Stimulated activated CD8-positive, alpha-beta memory T cell treated with anti-CD3 and anti-CD28 coated beads, Interleukin-12 subunit alpha, Interleukin-12 subunit beta, amount 100 ng/mL, for 4 hours (primary cell): ENCODE data around the gene CTNND2.

Experiments
- DNase-seq: peaks from one replicate; pipeline ENCODE4 v3.0.0-alpha.2; 2020; ENCODE audit warnings: low read depth

The CTNND2 gene

GRCh38 chr5:11251247-11251646 lies 653.0 kb downstream of the CTNND2 start:
- DNase-seq, result no peak

DNA sequence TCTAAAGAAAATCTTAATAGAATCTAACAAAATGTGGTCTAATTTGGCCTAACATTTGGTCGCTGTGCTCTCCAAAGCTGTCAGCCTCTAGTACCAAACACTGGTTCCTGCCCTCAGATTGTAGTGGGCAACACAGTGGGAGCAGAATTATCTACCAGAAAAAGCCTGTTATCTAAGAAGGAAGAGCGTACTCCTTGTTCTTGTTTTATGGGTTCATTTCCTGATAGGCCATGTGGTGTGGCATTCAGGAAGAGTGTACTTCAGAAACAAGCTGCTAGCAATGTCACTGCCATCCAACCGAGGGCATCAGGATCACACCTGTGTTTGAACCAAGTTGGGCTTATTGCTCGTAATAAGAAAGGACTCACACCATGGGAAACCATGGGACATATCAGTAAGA lies 655.3 kb downstream of the CTNND2 start:
- no peak for DNase-seq

DNA sequence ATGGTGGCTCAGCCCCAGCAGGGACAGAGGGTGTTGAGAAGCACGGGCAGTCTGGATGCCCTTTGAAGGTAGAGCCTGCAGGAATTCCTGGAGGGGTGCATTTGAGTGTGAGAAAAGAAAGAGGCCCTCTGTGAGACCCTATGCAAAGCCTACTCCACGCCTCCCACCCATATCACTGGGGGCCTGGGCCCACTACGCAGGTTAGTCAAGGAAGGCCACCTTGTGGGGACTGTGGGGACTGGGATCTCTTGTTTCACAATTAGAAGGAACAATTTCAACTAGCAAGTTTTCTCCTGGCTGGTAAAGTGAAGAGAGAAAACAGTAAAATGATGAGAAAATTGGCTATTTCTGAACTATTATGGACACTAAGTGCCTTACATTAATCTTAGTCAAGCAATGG lies 657.0 kb downstream of the CTNND2 start:
- no peak for DNase-seq

- DNase-seq, result no peak
Observed at GRCh38 chr5:11240293-11241190, 663.7 kb downstream of the CTNND2 start.

DNA sequence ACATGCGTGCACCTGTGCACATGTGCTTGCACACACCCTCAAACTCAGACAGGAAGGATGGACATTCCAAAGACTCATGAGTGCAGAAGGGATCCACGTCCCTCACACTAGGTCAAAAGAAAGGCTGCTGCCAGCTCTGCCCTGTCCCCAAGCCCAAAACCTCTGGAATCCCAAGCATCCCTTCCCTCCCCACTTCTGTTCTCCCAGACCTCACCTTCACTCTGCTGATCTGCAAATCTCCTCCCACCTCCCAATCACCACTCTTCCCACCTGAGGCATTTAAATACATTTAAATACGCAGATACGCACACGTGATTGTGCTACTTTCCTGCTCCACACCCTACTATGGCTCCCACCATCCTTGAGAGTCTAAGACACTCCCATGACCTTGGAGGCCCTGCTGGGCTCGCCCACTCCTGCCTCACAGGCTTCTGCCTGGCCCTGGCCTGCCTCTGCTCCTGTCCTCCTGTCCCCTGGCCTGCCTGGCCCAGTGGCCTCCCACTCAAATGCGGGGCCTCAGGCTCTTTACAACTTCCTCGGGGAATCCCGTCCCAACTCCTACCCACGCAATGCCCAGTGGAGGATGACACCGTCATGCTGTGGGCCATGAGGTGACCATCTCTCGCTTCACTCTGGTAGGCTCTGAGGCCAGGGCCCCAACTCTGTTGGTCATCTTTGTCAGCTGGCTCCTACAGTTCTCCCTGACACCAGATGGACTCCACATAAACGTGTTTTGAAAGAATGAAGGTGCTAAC lies 664.8 kb downstream of the CTNND2 start:
- DNase-seq, result no peak

GRCh38 chr5:11234501-11234911 lies 669.7 kb downstream of the CTNND2 start:
- DNase-seq, result no peak

GRCh38 chr5:11230890-11231289 lies 673.4 kb downstream of the CTNND2 start:
- no peak for DNase-seq

DNA sequence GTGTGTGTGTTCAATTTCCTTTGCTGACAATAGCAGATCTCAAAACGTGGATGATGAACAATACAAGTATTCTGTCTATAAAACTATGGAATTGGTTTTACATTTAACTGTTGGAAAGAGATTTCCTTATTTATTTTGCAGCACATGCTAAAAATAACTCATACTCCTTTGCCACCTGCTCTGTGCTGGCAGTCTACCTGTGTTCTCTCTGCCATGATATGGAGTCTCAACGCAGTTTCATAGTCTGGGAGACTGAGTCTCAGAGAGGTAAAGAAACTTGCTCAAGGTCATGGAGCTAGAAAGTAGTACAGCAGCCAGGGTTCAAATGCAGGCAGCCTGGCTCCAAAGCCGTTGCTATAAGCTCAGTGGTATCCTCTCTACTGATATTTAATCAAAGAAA lies 677.2 kb downstream of the CTNND2 start:
- DNase-seq, result no peak

DNA sequence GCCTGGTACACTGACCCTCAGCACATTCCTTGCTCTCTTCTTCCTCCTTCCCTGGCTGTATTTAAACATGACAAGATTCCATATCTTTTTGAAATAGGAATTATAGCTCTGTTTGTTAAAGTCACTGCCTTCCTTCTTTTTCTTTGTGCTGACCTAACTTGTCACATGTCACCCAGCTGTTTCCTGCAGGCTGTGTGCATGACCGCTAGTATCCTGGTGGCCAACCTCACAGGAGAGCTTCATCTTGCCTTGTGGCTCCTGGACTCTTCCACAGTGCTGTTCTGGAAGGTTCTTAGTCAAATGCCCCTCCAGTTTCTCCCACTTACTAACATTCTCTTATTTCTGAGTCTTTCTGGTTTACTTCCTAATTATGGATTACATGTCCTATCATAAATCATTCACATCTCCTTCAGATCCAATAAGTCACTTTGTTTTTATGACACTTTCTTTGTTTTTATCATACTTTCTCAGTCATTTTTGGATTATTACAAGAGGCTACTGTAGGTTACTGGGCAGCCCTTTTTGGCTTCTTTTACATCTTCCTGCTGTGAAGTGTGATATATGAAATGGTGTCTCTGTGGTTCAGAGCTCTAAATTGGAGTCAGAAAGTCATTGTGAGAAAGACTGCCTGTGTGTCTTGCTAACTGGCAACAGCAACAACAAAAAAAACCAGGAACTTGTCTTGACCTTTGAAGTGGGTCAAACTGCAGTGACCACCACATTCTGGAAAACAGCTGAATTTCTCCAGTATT lies 679.6 kb downstream of the CTNND2 start:
- no peak for DNase-seq

- DNase-seq, result no peak
Observed at GRCh38 chr5:11222169-11222568, 682.1 kb downstream of the CTNND2 start.

DNA sequence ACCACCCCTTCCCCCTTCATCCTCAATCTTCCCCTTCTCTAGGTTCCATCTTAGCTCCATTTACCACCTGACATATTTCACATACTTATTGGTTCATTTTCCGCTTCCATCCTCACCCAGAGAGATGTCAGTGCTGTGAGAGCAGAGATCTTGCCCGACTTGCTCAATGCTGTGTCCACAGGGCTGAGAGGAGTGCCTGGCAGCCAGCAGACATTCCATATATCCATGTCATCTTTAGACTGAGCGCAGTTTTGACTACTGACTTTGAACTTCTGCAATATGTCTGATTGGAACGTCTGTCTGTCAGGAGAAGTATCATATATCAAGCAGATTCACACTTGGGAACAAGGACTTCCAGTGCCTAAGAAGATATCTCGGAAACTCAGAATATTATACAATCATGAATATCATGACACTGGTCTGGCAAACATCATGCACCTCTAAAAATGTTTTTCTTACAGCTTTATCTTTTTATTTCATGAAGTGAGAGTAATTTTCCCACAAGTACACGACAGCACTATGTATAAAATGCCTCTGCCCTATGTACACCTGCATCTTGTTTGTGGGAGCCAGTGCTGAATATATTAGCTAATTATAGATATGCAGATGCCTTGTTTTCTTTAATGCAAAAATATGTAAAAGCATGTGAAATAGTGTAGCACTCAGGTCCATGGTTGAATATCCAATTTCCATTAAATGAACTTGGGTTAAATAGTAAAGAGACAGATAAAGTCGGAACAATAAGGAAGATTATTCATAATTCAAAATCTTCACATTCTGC lies 689.2 kb downstream of the CTNND2 start:
- DNase-seq, result no peak

DNA sequence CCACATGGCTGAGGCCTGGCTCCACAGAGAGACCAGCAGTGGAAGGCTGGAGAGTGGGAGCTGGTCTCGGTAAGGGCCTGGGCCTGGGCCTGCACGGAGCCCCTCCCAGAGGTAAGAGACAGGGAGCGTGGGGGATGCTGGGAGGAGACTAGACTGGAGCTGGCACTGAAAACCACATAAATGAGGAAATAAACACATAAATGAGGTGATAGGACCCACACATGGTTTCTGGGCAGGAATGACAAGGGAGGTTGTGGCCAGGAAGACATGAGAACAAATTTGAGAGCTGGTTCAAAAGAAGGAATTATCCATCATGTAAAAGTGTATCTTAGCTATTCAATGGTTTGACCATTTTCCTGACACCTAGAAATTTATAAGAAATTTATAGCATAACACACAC lies 691.5 kb downstream of the CTNND2 start:
- no peak for DNase-seq

DNA sequence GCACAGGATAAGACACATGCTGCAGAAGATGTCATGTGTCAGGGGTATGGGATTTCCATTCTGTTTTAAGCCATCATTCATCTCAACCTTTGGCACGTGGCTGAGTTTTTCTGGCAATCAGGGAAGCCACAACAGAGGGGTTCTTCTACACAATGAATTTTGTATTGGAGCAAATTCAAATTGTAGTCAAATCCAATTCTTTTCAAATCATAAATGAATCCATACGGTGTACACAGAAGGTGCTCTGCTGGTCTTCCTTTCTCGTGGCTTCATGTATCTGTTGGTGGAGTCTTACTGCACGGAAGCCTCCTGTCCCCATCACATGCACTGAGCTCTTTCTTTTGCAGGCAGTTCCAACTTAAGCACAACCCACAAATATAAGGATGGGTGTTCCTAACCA lies 706.5 kb downstream of the CTNND2 start:
- no peak for DNase-seq

DNA sequence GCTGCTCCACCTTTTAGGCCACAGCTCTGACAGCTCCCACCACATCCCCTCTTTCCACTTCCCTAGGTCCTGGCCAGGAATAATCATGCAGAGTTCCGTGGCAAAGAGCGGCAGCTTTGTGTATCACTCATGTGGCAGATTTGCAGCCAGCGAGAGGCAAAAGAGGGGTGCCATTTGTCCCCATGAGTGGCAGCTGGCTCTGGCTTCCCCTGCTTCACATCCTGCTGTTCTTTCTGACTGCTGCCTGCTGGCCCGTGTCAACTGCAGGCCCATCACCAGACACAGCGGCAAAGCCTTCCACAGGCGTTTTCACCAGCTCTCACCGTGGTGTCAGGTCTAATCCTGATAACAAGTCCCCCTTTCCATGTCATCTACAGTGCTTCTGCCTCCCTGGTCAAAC lies 712.6 kb downstream of the CTNND2 start:
- DNase-seq, result no peak

DNA sequence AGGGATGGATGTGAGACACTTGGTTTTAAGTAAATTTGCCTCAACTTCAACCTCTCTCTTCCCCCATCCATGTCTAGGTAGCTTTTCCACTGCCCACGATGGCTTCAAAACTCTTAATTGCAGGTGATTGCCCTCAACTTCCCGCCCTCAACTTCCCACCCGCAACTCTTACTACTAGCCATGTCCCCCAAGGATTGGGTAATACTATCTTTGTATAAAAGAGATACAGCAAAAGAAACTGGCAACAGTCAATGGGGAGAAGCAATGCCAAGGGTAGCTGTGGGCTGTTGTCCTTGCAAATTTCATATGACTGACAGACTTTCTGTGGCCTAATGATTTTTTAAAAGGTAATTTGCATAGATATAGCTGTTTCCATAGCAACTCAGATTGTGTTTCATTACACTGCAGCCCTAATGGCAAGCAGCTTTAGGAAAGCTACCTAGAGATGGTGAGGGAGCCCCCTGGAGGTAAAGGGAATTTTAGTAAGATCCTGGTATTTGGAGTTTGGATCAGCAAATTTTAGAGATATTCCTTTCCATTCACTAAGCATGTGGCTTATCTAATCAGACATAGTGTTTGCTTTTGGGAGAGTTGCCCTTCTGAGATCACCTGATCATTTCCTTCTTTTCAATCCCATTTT lies 721.7 kb downstream of the CTNND2 start:
- DNase-seq, result no peak

DNA sequence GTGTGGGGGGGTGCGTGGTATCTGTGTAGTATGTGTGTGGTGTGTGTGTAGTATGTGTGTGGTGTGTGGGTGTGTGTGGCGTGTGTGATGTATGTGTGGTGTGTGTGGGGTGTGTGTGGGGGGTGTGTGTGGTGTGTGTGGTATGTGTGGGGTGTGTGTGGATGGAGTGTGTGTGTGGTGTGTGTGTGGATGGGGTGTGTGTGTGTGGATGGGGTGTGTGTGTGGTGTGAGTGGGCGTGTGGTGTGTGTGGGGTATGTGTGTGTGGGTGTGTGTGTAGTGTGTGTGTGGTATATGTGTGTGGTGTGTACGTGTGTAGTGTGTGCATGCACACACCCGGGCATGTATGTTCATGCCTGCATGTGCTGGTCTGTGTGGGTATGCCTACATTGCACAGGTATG lies 722.3 kb downstream of the CTNND2 start:
- DNase-seq, result no peak

DNA sequence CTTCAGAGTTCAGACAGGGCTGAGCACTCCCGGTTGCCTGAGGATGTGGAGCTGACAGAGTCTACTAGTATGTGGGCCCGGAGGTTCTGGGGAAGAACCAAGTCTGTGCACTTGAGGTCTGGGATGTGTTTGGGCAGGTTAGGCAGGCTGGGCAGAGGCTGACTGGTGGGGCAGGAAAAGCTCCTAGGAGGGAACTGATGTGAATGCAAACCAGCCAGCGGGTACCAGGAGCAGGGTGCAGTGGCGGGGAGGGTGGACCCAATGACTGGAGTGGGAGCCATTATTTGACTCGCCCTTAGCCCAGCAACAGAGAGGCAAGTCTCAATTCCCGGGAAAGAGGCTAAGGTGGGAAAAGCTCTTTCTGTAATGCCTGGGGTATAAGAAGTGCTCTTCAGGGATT lies 723.4 kb downstream of the CTNND2 start:
- DNase-seq, result no peak

DNA sequence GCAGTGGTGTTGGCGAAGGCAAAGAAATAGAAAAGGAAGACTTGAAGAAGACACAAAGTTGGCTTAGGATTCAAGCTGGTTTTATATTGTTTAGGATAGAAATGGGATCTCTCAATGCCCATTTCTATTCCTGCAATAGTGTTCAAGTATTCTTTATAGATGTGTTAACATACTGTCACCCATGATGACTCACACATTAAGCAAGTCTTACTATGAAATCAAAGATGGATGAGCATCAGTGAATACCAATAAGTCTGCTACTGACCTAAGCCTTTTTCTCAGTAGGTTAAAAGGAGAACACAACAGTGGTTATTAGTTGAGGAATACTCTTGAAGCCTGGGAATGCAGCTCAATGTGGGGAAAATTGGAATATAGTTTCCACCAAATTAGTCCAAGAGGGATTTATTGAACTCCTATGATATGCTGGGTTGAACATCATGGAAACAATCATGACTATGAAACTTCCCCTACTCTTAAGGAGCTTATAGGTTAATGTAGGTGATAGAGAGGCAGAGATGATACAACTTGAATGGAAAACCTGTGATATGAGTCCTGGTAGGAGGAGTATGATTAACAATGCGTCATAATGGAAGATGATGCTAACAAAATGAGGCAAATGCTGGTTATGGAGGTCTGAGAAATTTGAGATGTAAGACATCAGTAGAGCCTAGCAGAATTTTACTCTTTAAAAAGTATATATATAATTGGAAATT lies 726.1 kb downstream of the CTNND2 start:
- no peak for DNase-seq

- DNase-seq, result no peak
Observed at GRCh38 chr5:11174591-11174990, 729.7 kb downstream of the CTNND2 start.

DNA sequence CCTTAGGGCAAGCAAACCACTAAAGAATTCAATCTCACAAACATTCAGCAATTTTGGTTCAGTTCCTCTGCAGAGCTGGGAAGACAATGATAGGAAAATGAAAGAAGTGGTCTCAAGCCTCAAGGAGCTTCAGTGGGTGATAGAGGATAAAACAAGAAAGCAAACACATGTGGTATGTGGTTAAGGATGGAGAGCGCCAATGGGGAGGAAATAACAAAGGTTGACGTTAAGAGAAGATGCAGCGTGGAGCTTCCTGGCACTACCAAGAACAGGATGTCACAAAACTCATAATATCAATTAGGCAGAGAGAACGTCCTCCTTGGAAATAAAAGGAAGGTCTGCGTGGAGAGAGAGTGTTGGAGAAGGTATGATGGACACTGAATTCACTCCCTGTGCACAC lies 731.8 kb downstream of the CTNND2 start:
- no peak for DNase-seq

GRCh38 chr5:11171236-11171635 lies 733.0 kb downstream of the CTNND2 start:
- DNase-seq, result no peak
